Type B pancreatic cell (in vitro differentiated cells): ENCODE data around the gene CYP24A1. TPM values are rescaled to one million over a fixed set of nuclear protein-coding genes. Genes with fewer than 3 reads are reported as not detected.
"Not testable (repeated sequence)": the region's sequence is repeated elsewhere in the genome, so short reads cannot be mapped to it uniquely, and the experiment has no call there.

Source experiments
- DNase-seq: peaks from one replicate; pipeline ENCODE4 v3.0.0; 2021; ENCODE audit warnings: mixed read lengths; ENCODE audit not compliant: unreplicated experiment; ENCODE audit errors: extremely low spot score
- H3K27ac Mint-ChIP-seq: 2 replicates; pipeline ENCODE4 v1.8.0; 2021; ENCODE audit warnings: mild to moderate bottlenecking, mixed read lengths
- H3K27me3 Mint-ChIP-seq: 2 replicates; pipeline ENCODE4 v1.8.0; 2021; ENCODE audit warnings: mixed read lengths
- H3K36me3 Mint-ChIP-seq: 2 replicates; pipeline ENCODE4 v1.8.0; 2021; ENCODE audit warnings: mixed read lengths
- H3K4me1 Mint-ChIP-seq: one replicate; pipeline ENCODE4 v1.8.0; 2021; ENCODE audit warnings: mixed read lengths; ENCODE audit not compliant: unreplicated experiment
- H3K4me3 Mint-ChIP-seq: 2 replicates; pipeline ENCODE4 v1.8.0; 2021; ENCODE audit warnings: mild to moderate bottlenecking, mixed read lengths
- H3K9me3 Mint-ChIP-seq: 2 replicates; pipeline ENCODE4 v1.8.0; 2021; ENCODE audit warnings: mixed read lengths
- total RNA-seq: library from RNA; stranded (reverse); gene quantifications from 2 replicates; pipeline ENCODE4 v1.2.1, GENCODE V29; 2021; ENCODE audit warnings: low replicate concordance
- TF ChIP-seq, protein P1 (sequence below): fragments of 200-600 bp; sonication (generic); conservative IDR thresholded peaks from 2 replicates; pipeline ENCODE4 v1.5.0; 2021; ENCODE audit warnings: antibody characterized with exemption, mild to moderate bottlenecking

CYP24A1 gene
- total RNA-seq, 1 donor from 2014 or later = 7.1 TPM

- Mint-ChIP-seq H3K9me3 (no peaks in the 10 kb centered on the region), H3K36me3 (no peaks in the 10 kb centered on the region), H3K4me3 (no peak overlapping the region), H3K4me1 (peaks cover 6% of the 10 kb centered on the region), H3K27me3 (no peaks in the 10 kb centered on the region), H3K27ac (no peak overlapping the region)
- no peak for DNase-seq
- TF ChIP-seq, protein P1, sequence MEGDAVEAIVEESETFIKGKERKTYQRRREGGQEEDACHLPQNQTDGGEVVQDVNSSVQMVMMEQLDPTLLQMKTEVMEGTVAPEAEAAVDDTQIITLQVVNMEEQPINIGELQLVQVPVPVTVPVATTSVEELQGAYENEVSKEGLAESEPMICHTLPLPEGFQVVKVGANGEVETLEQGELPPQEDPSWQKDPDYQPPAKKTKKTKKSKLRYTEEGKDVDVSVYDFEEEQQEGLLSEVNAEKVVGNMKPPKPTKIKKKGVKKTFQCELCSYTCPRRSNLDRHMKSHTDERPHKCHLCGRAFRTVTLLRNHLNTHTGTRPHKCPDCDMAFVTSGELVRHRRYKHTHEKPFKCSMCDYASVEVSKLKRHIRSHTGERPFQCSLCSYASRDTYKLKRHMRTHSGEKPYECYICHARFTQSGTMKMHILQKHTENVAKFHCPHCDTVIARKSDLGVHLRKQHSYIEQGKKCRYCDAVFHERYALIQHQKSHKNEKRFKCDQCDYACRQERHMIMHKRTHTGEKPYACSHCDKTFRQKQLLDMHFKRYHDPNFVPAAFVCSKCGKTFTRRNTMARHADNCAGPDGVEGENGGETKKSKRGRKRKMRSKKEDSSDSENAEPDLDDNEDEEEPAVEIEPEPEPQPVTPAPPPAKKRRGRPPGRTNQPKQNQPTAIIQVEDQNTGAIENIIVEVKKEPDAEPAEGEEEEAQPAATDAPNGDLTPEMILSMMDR = no peak
Measured at GRCh38 chr20:54133434-54134427, 40.1 kb downstream of the CYP24A1 start.

DNA sequence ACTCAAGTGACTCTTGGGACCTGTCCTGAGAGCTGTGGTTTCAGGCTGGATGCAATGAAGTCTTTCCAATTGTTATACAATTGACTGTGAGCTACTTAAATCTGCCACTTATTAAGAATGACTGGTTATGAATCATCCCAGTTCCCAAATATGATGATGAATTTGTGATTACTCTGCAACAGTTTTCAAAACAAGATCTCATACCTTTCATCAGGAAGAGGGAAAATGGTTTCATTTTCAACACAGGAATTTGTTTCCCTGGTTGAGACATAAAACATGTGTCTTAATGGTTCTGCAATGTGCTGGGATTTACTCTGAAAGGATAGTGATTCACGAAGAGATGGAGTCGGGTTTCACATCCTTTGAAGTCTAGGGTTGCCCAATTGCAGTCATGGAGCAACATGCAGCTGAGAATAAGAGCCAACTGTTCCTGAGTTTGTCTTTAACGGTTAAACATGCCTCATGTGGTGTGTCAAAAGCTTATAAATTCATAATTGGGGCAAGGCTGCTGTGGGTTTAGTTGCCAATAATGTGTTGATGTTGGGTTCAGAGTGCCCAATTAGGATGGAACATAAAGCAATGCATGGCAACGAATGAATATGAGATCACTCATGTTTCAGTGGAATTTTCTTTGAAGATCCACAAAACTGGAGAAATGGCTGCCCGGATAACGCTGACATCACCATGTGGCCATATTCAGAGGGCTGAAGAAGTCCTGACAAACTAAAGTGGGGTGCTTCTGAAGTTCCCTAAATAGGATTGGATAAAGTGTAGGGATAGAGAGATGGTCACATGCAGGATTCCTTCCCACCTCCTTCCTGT, 41.0 kb downstream of the CYP24A1 start:
- Mint-ChIP-seq H3K4me3 (peak overlapping the region; percentile 53), H3K9me3 (no peaks in the 10 kb centered on the region), H3K4me1 (peaks cover 11% of the 10 kb centered on the region), H3K36me3 (no peaks in the 10 kb centered on the region), H3K27ac (peak overlapping the region; percentile 87), H3K27me3 (no peaks in the 10 kb centered on the region)
- no peak for DNase-seq
- TF ChIP-seq, protein P1 = no peak

- H3K27me3 Mint-ChIP-seq = no peaks in the 10 kb centered on the region
Measured at GRCh38 chr20:54131675-54132611, 41.8 kb downstream of the CYP24A1 start.

GRCh38 chr20:54131125-54131524, 42.7 kb downstream of the CYP24A1 start:
- not testable (repeated sequence) for H3K36me3 Mint-ChIP-seq, H3K27ac Mint-ChIP-seq, H3K27me3 Mint-ChIP-seq

More at GRCh38 chr20:54131675-54132611, 41.8 kb downstream of the CYP24A1 start:
- H3K36me3 Mint-ChIP-seq = no peaks in the 10 kb centered on the region
- no peak for DNase-seq
- H3K27ac Mint-ChIP-seq = peak overlapping the region; percentile 87
- TF ChIP-seq, protein P1 = no peak
- no peak overlapping the region for H3K4me3 Mint-ChIP-seq
- peaks cover 11% of the 10 kb centered on the region for H3K4me1 Mint-ChIP-seq
- H3K9me3 Mint-ChIP-seq = no peaks in the 10 kb centered on the region

GRCh38 chr20:54129350-54129749, 44.4 kb downstream of the CYP24A1 start:
- Mint-ChIP-seq H3K27me3 (no peaks in the 10 kb centered on the region), H3K4me3 (no peak overlapping the region), H3K9me3 (no peaks in the 10 kb centered on the region), H3K27ac (no peak overlapping the region), H3K4me1 (peaks cover 11% of the 10 kb centered on the region), H3K36me3 (no peaks in the 10 kb centered on the region)
- no peak for DNase-seq
- TF ChIP-seq, protein P1 = no peak

More at GRCh38 chr20:54131125-54131524, 42.7 kb downstream of the CYP24A1 start:
- H3K4me3 Mint-ChIP-seq, DNase-seq, H3K9me3 Mint-ChIP-seq: not testable (repeated sequence)
- H3K4me1 Mint-ChIP-seq = peaks cover 11% of the 10 kb centered on the region
